ENCODE data around the gene HJURP. TPM values are rescaled to one million over a fixed set of nuclear protein-coding genes. Genes with fewer than 3 reads are reported as not detected.
A peak's percentile ranks its signal among the peaks of the same experiment; 100 is the strongest.

HJURP gene
- total RNA-seq, 1 donor from 2014 or later: 42.1 TPM

- DNase-seq (ENCODE audit: extremely low spot score, unreplicated experiment): no peak
- H3K4me1 Mint-ChIP-seq (ENCODE audit: unreplicated experiment): peaks cover 11% of the 10 kb centered on the region
- H3K27me3 Mint-ChIP-seq: peaks cover 7% of the 10 kb centered on the region
- no peak for TF ChIP-seq CTCF (conservative IDR thresholded peaks at IDR 0.05)
- no peaks in the 10 kb centered on the region for H3K9me3 Mint-ChIP-seq
- no peak overlapping the region for H3K27ac Mint-ChIP-seq
- H3K4me3 Mint-ChIP-seq: no peak overlapping the region
- H3K36me3 Mint-ChIP-seq: no peaks in the 10 kb centered on the region
Observed at GRCh38 chr2:233816334-233816733, 38.0 kb downstream of the HJURP start.

GRCh38 chr2:233815861-233816260 lies 38.5 kb downstream of the HJURP start:
- H3K27ac Mint-ChIP-seq: no peak overlapping the region
- no peaks in the 10 kb centered on the region for H3K36me3 Mint-ChIP-seq
- H3K9me3 Mint-ChIP-seq: no peaks in the 10 kb centered on the region
- TF ChIP-seq CTCF (conservative IDR thresholded peaks at IDR 0.05): no peak
- H3K4me1 Mint-ChIP-seq (ENCODE audit: unreplicated experiment): peaks cover 11% of the 10 kb centered on the region
- DNase-seq (ENCODE audit: extremely low spot score, unreplicated experiment): no peak
- peaks cover 6% of the 10 kb centered on the region for H3K27me3 Mint-ChIP-seq
- H3K4me3 Mint-ChIP-seq: no peak overlapping the region

- Mint-ChIP-seq H3K36me3 (no peaks in the 10 kb centered on the region), H3K4me3 (no peak overlapping the region), H3K27me3 (peaks cover 15% of the 10 kb centered on the region), H3K27ac (no peak overlapping the region), H3K9me3 (no peaks in the 10 kb centered on the region), H3K4me1 (ENCODE audit: unreplicated experiment) (peaks cover 11% of the 10 kb centered on the region)
- peak; percentile 52 for DNase-seq (ENCODE audit: extremely low spot score, unreplicated experiment)
- TF ChIP-seq CTCF (conservative IDR thresholded peaks at IDR 0.05): no peak
Observed at GRCh38 chr2:233814056-233814835, 40.1 kb downstream of the HJURP start.

- DNase-seq (ENCODE audit: extremely low spot score, unreplicated experiment): peak; percentile 37
Observed at GRCh38 chr2:233813236-233814055, 40.9 kb downstream of the HJURP start.

GRCh38 chr2:233811732-233812131 lies 42.6 kb downstream of the HJURP start:
- Mint-ChIP-seq H3K9me3 (no peaks in the 10 kb centered on the region), H3K36me3 (no peaks in the 10 kb centered on the region), H3K4me1 (ENCODE audit: unreplicated experiment) (peaks cover 5% of the 10 kb centered on the region), H3K27ac (no peak overlapping the region), H3K4me3 (no peak overlapping the region), H3K27me3 (peaks cover 15% of the 10 kb centered on the region)
- TF ChIP-seq CTCF (conservative IDR thresholded peaks at IDR 0.05): no peak
- peak; percentile 40 for DNase-seq (ENCODE audit: extremely low spot score, unreplicated experiment)

More at GRCh38 chr2:233813236-233814055, 40.9 kb downstream of the HJURP start:
- Mint-ChIP-seq H3K4me3 (no peak overlapping the region), H3K27ac (no peak overlapping the region), H3K9me3 (no peaks in the 10 kb centered on the region), H3K27me3 (peaks cover 15% of the 10 kb centered on the region), H3K4me1 (ENCODE audit: unreplicated experiment) (peaks cover 11% of the 10 kb centered on the region), H3K36me3 (no peaks in the 10 kb centered on the region)
- TF ChIP-seq CTCF (conservative IDR thresholded peaks at IDR 0.05): no peak

All from type B pancreatic cell (in vitro differentiated cells).